GM06990 (cell line): Measurements from ENCODE around the gene SPTBN5.

Experiments
- DNase-seq: peaks from one replicate; pipeline ENCODE4 v3.0.0-alpha.2; 2011; ENCODE audit not compliant: insufficient read length; ENCODE audit errors: extremely low read depth
- H3K27me3 ChIP-seq: replicated peaks from 2 replicates; pipeline ENCODE4 v1.6.0; 2011; ENCODE audit warnings: low read length; ENCODE audit not compliant: control insufficient read depth, insufficient read depth
- H3K36me3 ChIP-seq: 2 replicates; pipeline ENCODE4 v1.5.1; 2011; ENCODE audit warnings: low read length; ENCODE audit not compliant: control insufficient read depth, insufficient read depth
- H3K4me3 ChIP-seq: replicated peaks from 2 replicates; pipeline ENCODE4 v1.5.1; 2011; ENCODE audit warnings: low read depth, mild to moderate bottlenecking, control low read depth, low read length
- TF ChIP-seq, protein P1 (sequence below): IDR thresholded peaks from 2 replicates; pipeline ENCODE4 v1.5.1; 2011; ENCODE audit warnings: low read length, control low read depth, mild to moderate bottlenecking, inconsistent platforms; ENCODE audit not compliant: insufficient read depth, poor library complexity, severe bottlenecking

SPTBN5 gene

DNA sequence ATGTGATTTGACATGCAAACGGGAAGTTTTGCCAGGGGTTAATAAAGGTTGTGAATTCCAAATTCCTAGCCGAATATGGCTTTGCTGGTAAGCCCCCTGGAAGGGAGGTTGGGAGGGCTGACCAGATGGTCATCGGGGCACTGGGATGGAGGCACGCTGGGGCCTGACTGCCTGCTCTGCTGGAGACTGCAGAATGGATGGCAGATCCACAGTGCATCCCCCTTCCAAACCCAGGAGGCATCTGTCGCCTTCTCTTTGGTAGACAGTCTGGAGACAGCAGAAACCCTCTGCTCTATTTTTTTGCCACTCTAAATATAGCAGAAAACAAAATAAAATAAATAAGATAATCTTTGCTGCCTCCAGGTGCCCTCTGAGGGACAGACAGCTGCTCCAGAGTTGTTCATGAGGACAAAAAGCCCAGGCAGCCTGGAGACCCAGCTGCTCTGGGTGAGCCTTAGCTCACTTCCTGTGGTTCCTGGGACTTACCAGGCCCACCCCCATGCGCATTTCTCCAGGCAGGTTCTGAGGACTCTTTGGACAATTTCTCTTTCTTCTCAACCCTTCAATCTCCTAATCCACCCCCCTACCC lies 6.1 kb upstream of the SPTBN5 start:
- H3K4me3 ChIP-seq = no peak overlapping the region
- TF ChIP-seq, protein P1, sequence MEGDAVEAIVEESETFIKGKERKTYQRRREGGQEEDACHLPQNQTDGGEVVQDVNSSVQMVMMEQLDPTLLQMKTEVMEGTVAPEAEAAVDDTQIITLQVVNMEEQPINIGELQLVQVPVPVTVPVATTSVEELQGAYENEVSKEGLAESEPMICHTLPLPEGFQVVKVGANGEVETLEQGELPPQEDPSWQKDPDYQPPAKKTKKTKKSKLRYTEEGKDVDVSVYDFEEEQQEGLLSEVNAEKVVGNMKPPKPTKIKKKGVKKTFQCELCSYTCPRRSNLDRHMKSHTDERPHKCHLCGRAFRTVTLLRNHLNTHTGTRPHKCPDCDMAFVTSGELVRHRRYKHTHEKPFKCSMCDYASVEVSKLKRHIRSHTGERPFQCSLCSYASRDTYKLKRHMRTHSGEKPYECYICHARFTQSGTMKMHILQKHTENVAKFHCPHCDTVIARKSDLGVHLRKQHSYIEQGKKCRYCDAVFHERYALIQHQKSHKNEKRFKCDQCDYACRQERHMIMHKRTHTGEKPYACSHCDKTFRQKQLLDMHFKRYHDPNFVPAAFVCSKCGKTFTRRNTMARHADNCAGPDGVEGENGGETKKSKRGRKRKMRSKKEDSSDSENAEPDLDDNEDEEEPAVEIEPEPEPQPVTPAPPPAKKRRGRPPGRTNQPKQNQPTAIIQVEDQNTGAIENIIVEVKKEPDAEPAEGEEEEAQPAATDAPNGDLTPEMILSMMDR = no peak
- peaks cover 25% of the 10 kb centered on the region for H3K36me3 ChIP-seq
- H3K27me3 ChIP-seq = no peaks in the 10 kb centered on the region
- DNase-seq = no peak

DNA sequence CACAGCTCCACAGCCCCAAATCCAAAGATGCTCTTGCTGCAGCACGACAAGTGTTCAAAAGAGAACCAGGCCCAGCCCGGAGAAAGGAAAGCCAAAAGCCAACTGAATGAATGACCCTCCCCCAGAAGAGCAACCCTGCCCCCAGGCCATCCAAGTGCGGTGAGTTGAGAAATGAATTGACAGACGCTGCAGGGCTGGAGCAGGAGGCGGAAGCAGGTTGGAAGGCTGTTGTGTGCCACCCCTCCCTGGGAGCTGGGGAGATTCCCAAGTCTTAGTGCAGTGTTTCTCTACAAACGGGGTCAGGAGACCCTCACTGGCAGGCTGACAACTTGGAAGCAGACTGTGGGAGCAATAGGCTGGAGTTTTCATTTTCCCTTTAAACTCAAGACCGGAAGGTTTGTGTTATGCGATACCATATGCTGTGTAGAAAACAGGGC lies 3.5 kb upstream of the SPTBN5 start:
- H3K36me3 ChIP-seq = peaks cover 18% of the 10 kb centered on the region
- no peaks in the 10 kb centered on the region for H3K27me3 ChIP-seq
- TF ChIP-seq, protein P1 = no peak
- no peak for DNase-seq
- no peak overlapping the region for H3K4me3 ChIP-seq

DNA sequence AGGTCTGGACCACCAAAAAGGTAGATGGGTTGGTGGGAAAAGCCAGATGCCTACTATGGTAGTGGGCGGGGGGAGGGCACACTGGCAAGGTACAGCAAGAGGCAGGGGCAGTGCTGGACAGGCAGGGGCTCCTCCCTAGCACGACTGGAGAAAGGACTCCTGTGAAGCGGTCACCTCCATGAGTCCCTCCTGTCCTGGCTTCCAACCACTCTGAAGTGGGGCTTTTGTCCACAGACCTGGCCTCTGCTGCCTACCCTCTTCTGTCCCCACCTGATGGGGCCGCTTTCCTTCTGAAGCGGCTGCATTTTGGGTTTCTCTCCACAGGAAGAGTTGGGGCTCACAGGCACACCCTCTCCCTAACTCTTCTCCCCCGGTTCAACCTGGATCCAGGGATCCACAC lies 2.7 kb upstream of the SPTBN5 start:
- TF ChIP-seq, protein P1 = no peak
- Histone ChIP-seq H3K4me3 (no peak overlapping the region), H3K27me3 (no peaks in the 10 kb centered on the region), H3K36me3 (peaks cover 14% of the 10 kb centered on the region)
- no peak for DNase-seq

DNA sequence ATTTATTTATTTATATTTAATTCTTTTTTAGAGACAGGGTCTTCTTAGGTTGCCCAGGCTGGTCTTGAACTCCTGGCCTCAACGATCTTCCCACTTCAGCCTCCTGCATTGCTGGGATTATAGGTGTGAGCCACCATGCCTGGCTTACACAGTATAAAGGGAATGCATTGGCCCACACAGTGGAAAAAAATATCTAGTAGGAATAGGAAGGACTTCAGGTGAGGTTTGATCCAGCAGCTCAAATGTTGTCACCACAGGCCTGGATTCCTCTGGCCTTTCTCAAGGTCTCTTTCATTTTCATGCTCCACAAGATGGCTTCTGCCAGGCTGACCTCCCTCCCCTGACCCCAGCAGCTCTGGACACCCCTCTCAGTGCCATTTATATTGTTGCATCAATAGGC lies 2.1 kb upstream of the SPTBN5 start:
- TF ChIP-seq, protein P1 = no peak
- no peaks in the 10 kb centered on the region for H3K27me3 ChIP-seq
- peaks cover 14% of the 10 kb centered on the region for H3K36me3 ChIP-seq
- H3K4me3 ChIP-seq = no peak overlapping the region
- no peak for DNase-seq

DNA sequence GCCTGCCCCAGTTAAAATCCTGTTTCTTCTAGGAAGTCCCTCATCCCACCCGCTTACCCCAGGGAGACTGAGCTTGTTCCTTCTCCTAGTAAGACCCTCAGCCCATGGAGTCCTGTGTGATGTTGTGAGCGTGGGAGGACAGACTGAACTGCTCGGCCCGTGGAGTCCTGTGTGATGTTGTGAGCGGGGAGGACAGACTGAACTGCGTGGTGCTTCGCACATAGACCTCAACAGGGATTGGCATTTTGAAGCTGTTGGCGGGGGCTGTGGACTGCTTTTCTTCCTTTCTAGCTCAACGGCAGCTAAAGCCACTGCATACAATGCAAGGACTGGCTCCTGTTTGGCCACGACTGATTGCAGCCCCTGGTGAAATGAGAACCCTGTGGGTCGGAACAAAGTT lies 1.6 kb upstream of the SPTBN5 start:
- Histone ChIP-seq H3K4me3 (no peak overlapping the region; the same call in 1 of the 2 replicates), H3K36me3 (peaks cover 10% of the 10 kb centered on the region), H3K27me3 (no peaks in the 10 kb centered on the region)
- TF ChIP-seq, protein P1 = no peak
- DNase-seq = no peak
